Vagina (tissue), 2 donors: ENCODE data around the gene KCNN1.

Source experiments
- POLR2AphosphoS5 ChIP-seq, 2 donors: sonication (generic); formaldehyde crosslinking; IDR thresholded peaks; one replicate each; pipeline ENCODE4 v1.9.0; 2017; ENCODE audit warnings: antibody characterized with exemption in 2 of 2, mild to moderate bottlenecking in 2 of 2, low read depth in 1 of 2; ENCODE audit not compliant: insufficient read depth in 1 of 2
- TF ChIP-seq, protein P1 (sequence below), 3 experiments: fragments of 450-650 bp in 2 of 3; fragments of 200-600 bp in 1 of 3; sonication (generic) in 1 of 3; IDR thresholded peaks; one replicate each; pipeline ENCODE4 v1.5.1; 2017 to 2019; ENCODE audit warnings: antibody characterized with exemption in 3 of 3, mild to moderate bottlenecking in 2 of 3, moderate library complexity in 2 of 3

DNA sequence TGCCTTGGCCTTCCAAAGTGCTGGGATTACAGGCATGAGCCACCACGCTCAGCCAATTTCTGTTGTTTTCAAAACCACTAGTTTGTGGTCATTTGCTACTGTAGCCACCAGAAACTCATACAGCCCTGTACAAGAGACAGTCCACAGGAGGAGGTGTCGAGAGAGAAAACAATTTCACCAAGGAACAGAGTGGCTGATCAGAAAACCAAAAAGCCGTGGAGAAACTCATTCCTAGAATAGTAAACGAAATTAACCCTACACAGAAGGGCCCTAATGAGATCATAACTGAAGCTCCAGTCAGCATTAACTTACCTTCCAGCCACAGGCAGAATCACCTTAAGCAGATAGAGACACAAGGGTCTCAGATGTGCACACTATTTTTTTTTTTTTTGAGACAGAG is 37.9 kb upstream of the KCNN1 start:
- TF ChIP-seq, protein P1, sequence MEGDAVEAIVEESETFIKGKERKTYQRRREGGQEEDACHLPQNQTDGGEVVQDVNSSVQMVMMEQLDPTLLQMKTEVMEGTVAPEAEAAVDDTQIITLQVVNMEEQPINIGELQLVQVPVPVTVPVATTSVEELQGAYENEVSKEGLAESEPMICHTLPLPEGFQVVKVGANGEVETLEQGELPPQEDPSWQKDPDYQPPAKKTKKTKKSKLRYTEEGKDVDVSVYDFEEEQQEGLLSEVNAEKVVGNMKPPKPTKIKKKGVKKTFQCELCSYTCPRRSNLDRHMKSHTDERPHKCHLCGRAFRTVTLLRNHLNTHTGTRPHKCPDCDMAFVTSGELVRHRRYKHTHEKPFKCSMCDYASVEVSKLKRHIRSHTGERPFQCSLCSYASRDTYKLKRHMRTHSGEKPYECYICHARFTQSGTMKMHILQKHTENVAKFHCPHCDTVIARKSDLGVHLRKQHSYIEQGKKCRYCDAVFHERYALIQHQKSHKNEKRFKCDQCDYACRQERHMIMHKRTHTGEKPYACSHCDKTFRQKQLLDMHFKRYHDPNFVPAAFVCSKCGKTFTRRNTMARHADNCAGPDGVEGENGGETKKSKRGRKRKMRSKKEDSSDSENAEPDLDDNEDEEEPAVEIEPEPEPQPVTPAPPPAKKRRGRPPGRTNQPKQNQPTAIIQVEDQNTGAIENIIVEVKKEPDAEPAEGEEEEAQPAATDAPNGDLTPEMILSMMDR (IDR thresholded peaks at IDR 0.05) = no peak
- no peak for TF ChIP-seq POLR2AphosphoS5 (IDR thresholded peaks at IDR 0.05; ENCODE audit: insufficient read depth in 1 of 2, low read depth in 1 of 2)
